HG03575 (cell line): ENCODE results near the gene CPNE1.

Experiments used
- ATAC-seq: cut with Tn5 transposase; IDR thresholded peaks from one replicate; pipeline ENCODE4 v1.9.1; 2021; ENCODE audit not compliant: unreplicated experiment, insufficient number of reproducible peaks, low FRiP score; ENCODE audit errors: extremely low read depth

CPNE1 gene

DNA sequence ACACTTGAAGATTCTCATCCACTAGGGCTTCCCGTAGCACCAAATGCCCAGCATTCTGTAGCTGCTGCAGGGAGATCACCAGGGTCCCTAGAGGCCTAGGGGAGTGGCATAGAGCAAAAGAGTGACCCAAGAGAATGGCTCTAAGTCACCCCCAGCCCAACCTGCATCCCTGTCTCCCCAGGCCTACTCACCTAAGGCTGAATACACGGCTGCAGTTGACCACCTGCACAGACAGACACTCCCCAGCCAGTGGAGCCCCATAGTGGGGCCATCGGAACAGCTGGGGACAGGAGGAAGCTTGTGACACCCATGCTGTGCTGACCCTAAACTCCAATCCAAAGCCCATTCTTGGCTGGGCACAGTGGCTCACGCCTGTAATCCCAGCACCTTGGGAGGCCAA is 58.6 kb downstream of the CPNE1 start:
- ATAC-seq, result no peak

DNA sequence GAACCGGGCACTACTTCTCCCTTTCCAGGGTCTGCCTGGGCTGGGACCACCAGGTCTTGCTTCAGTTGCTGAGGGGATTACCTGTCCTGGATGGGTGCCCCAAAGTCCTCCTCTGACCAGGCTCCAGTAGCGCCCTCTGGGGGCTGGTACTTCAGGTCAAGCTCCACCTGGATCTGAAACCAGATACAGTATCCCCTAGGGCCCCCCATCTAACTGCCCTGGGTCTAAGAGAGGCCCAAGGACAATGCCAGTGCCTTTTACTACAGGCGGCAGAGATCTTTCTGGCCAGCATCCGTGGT is 60.3 kb downstream of the CPNE1 start:
- ATAC-seq, result no peak

DNA sequence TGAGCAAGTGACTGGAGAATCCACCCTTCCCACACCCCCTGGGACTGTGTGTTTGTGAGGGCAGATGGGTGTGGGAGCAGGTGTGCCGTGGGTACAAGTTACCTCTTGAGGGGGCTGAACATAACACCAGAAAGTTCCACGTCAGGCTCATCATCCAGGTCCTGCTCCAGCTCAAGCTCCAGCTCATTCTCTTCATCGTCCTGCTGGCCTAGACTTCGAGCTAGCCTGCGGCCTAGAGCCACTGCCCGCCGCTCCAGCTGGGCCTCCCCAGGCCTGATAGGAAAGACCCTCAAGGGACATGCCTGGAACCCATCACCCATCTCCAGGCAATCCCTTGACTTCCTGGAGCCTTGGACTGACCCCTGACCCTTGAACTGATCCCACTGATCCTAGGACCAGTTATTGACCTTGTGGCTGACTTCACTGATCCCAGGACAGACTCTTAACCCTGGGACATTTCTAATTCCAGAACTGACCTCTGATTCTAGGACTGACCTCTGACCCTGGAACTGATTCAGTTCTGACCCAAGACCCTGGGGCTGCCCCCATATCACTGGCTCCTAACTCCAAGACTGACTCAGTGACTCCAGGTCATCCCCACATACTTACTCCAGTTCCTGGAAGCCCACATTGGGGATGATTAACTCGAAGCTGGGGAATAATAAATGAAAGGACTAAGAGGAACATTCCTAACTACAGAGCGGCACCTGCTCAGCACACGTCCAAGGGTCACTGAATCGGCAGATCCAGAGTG is 60.8 kb downstream of the CPNE1 start:
- no peak for ATAC-seq

DNA sequence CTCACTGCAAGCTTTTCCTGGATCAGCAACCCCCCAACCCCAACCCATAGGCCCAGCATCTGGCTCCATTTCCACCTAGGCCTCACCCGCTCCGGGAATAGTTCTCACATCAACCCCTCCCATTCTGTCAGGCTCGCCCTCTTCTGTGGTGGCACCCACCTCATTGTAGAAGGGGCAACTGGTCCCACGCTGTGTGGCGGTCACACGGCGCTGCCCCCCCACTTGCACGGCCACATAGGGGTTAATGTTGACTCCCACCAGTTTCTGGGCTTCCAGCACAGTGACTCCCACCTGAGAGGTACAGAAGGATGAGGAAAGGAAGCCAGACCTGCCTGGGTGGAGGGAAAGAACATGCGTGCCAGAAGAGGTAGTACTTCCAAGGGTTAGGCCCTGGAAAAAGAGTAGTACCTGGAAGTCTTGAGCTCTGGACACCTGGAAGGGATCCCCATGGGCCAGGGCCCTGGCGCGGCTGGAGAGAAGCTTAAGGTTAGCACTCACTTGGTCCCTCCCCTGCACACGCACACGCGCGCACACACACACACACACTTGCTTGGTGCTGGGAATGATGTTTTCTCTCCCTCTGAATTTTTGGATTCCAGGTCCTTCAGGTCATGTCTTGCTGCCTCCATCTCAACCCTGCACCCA is 61.7 kb downstream of the CPNE1 start:
- no peak for ATAC-seq

DNA sequence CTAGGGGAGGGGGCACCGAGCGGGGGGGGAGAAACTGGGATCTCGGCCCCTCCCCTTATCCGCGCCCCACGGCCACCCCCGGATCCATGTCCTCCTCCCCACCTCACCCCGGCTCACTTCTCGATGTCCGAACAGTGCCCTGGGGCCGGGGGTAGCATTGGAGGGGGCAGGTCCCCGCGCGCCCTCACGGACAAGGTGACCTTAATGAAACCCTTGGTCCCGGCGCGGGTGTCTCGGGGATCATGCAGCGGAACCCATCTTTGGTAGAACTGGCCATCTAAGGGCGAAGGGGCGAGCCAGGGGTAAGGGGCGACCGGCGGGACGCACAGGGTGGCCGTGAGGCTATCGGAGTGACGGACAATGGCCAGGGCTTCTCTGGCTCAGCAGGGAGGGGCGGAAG is 62.7 kb downstream of the CPNE1 start:
- no peak for ATAC-seq

DNA sequence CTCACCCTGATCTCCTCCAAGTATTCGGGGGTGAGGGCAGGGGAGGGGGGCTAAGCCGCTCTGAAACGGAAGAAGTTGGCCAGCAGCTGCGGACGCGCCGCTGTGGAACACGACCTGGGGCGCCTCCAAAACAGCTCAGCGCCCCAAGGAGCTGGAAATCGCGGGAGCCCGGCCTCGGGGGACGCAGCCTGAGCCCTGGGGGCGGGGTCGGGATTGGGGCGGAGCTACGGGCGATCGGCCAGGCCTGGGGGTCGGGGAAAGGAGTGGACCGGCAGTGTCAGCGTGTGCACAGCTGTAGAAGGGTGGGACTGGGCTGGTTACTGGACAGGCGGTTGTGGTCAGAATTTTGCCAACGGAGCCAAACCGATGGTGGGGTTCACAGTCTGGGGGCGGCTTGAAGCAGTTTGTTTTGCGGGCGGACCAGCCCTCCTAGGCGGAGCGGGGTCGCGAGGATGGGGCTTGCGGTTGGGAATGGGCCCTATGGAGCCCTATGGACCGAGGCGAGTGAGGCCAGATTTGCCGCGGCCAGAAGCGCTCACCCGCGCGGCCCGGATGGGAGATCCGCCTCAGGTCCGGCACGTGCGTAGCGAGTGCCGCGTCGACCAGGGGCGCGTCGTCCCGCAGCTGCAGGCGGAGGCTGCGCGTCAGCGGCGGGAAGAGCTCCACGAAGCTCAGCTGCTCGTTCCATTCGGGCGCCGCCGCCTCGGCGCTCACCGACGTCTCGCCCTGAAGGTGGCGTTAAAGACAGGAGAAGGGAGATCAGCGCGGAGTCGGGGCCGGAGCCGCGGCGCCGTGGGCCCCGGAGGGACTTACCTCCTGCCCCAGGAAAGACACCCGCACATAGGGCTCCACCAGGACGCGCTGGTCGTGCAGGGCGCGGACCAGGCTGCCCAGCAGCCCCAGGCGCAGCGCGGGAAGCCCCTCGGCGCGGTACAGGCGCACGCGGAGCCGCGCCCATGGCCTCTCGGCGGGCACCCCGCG is 63.4 kb downstream of the CPNE1 start:
- ATAC-seq, result no peak

DNA sequence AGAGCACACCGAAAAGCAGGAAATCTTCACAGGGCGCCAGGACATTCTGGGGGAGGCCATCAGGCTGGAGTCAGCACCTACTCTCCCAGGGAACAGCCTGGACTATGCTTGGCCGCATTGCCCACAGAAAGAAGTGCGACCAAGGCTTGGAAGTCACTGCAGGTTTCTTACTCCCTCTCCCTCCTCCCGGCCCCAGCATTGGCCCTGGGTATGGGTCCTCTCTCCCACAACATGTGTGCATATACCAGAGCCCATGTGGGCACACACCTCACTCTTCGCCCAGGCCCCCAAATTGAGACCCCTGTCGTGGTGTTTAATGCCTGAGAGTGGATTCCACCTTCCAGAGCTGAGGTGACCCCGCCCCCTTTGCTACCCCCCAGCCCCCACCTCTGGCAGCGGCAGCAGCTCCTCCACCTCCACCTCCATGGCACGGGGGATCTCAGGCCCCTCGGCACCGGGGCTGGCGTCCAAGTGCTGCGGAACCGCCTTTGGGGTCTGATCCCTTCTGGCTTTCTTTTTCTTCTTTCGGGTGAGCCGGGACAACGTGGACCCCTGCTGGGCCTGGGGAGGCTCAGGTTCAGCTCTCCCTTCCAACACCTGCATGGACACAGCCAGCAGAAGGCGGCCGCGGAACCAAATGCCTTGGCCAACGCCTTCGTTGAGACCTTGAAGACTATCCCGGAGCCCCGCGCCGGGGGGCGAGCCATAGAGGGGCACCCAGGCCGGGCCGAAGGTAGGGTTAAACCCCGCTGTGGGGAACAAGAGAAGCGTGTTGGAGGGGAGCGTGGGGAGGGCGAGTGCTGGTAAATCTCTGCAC is 64.3 kb downstream of the CPNE1 start:
- ATAC-seq, result no peak

DNA sequence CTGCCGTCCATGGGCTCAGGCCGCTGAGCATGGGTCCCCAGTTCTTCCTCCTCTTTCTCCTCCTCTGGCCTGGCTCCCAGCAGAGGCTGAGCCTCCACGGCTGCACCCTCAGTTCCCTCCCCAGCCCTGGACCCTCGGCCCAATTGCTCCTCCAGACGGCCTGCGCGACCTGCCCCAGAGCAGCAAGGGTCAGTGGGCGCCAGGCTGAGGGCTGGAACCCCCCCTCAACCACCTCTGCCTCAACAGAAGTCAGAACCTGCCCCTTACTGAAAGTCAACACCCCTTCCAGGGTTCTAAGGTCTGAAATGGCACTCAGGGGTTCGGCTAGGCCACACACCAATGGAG is 65.0 kb downstream of the CPNE1 start:
- ATAC-seq, result no peak

DNA sequence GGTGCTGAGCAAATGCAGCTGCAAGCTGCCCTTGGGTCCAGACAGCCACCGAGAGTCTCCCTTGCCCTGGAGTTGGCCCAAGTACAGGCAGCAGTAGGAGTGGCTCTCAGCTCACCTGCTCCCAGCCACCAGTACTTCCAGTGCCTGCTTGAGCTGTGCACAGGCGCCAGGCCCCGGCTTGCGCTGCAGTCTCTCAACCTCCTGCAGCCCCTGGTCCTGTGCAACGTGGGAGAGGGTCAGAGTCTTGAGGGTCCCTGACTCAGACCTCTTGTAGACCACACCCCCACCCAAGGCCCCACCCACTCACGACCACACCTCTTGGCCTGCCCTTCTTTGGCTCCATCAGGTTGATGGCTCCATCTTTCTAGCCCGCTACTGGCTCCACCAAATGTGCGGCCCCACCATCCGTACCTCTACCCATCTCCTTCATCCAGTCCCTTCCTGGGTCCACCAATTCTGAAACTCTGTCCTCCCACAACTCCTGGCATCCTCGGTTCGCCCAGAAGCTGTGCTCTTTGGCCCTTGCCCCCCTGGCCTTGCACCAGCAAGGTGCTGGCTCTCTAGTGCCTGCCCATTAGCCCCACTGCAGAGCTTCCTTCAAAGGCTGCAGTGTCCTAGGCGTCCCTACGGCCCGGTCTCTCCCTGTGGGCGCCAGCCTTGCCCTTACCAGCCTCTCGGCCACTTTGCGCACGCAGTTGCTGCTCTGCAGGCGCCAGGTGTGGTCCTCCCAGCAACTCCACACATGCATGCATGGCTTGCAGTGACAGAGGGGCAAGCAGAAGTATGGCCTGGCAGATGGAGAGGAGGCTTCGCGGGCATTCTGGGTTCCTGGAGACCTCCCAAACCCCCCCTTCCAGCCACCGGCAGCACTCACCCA is 65.6 kb downstream of the CPNE1 start:
- no peak for ATAC-seq

DNA sequence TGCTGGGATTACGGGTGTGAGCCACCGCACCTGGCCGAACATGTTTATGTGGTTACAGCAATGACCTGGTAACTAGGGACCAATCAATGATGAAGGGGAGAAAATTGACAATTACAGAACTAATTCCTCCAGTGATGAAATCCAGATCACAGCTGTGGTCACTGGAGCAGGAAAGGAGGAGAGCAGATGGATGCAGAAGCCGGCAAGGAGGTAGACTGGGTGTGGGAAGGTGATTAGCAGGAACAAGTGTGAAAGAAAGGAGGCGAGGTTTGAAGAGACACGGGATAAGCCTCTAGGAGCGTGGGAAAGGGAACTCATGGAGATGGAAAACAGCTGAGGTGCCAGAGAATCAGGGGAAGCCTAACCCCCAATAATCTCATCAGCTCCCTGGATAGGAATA is 66.2 kb downstream of the CPNE1 start:
- ATAC-seq, result no peak

DNA sequence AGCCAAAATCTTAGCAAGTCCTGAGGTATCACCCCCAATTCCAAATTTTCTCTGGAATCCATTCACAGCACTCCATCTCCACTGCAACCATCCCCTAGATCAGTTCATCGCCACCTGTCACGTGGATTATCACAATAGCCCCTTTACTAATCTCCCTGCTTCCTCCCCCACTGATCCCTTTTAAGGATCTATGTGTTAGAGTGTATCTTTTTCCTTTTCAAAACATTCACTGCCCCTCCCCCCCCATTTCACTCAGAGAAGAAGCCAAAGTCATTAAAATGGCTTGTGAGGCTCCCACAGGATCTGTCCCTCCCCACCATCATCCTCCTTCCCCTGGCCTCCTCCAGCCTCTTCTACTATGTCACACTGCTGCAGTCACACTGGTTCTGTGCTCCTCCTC is 67.5 kb downstream of the CPNE1 start:
- ATAC-seq, result no peak

DNA sequence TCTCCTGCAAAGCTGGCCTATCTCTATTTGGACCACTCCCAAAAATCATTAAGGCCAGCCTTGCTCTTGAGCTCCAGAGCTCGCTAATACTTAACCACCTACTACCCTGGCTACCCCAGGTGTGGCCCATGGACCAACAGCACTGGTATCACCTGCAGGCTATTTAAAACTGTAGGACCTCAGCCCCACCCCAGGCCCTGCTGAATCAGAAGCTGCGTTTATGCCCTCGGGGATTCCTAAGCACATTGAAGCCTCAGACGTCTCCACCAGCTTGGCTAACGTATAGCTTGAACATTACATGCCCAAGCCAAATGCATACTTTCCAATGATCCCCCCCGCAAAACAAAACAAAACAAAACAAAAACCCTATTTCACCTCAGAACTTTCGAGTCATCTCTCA is 68.8 kb downstream of the CPNE1 start:
- ATAC-seq, result no peak

DNA sequence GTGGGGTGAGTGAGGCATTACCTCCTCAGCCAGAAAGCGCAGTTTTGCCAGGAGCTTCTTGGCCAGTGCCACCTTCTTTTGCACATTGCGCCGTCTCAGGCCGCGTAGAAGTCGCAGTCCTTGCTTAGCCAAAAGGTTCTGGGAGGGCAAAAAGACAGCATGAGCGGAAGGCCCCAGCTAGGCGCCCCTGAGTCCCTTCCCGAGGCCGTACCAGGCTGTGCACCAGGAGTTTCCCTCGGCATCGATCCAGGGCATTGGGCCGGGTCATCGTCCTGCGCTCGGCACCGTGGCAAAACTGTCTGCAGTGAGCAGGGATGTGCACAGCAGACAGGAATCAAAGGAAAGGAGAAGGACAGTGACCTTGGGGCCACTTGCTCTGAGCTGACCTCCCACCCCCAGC is 69.2 kb downstream of the CPNE1 start:
- no peak for ATAC-seq

DNA sequence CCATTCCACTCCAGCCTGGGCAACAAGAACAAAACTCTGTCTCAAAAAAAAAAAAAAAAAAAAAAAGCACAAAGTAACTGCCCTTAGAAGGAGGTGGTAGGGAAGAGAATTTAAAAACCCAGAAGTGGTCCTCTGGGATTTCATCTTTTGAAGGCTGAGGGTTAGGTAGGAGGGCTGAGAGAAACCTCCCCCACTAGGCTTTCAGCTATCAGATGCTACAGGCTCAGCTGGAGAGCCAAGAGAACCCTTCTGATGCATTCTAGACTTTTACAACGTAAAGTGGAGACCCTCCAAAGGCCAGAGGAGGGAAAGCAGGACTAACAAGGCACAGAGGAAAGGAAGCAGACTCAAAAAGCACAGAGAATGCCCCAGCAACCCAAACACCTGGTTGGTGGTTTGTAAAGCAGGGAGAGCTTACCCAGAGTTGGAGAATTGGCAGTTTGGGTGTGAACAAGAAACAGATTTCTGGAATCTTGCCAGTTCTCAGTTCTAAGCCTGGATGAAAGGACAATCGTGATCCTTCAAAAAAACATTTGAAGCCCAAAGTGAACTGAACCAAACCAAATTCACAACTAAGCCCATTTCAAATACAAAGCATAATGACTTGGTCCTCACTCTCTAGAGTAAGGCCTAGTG is 72.2 kb downstream of the CPNE1 start:
- ATAC-seq, result no peak

DNA sequence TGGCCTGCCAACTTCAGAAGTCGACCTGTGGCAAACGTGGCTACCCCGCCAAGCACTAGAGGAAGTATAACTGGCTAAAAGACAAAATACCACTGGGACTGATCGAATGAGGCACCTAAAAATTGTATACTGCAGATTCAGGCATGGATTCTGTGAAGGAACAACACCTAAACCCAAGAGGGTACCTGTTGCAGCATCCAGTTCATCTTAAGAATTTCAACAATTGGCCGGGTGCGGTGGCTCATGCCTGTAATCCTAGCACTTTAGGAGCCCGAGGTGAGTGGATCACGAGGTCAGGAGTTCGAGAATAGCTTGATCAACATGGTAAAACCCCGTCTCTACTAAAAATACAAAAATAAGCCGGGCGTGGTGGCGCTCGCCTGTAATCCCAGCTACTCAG is 76.3 kb downstream of the CPNE1 start:
- ATAC-seq, result no peak

DNA sequence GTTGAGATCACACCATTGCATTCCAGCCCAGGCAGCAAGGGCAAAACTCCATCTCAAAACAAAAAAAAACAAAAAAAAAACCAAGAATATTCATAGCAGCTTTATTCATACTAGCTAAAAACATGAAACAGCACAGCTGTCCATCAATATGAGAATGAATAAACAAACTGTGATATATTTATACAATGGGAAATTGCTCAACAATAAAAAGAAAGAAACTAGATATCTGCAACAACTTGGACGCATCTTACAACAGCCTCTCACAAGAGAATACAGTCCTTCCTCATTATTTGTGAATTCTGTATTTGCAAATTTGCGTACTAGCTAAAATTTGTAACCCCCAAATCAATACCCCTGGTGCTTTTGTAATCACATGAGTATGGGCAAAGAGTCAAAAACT is 77.3 kb downstream of the CPNE1 start:
- ATAC-seq, result no peak

DNA sequence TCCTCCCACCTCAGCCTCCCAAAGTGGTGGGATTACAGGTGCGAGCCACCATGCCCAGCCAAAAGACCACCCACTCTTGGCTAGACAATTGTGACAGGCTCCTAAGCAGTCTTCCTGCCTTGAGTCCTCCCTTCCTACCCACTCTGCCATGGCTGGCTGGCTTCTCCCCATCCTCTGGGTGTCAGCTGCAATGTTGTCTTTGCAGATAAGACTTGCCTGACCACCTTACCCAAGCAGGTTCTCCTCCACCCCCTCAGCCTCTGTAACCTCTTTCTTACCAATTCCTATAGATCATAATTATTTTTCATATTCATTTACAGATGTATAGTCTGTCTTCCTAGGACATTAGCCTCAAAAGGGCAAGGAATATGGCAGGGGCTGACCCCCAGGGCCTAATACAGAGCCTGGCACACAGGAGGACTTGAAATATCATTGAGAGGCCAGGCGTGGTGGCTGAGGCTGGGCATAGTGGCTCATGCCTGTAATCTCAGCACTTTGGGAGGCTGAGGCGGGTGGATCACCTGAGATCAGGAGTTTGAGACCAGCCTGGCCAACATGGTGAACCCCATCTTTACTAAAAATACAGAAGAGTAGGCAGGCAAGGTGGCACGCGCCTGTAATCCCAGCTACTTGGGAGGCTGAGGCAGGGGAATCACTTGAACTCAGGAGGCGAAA is 77.8 kb downstream of the CPNE1 start:
- no peak for ATAC-seq
